Subcutaneous abdominal adipose tissue (tissue), 5 donors: ENCODE results near the gene ELMO3.

ENCODE experiments used
- H3K27ac ChIP-seq: one replicate; pipeline ENCODE4 v1.7.0; 2013; ENCODE audit warnings: low read depth, mild to moderate bottlenecking, inconsistent platforms, low read length, moderate library complexity
- H3K27me3 ChIP-seq, 5 donors: one replicate each; pipeline ENCODE4 v1.7.0; 2013; ENCODE audit warnings: low read length in 5 of 5, inconsistent platforms in 1 of 5; ENCODE audit not compliant: control insufficient read depth in 5 of 5, insufficient read depth in 4 of 5
- H3K36me3 ChIP-seq, 5 donors: one replicate each; pipeline ENCODE4 v1.7.0; 2013; ENCODE audit warnings: low read length in 5 of 5; ENCODE audit not compliant: control insufficient read depth in 5 of 5, insufficient read depth in 5 of 5
- H3K4me1 ChIP-seq, 5 donors: one replicate each; pipeline ENCODE4 v1.7.0; 2013; ENCODE audit warnings: low read length in 5 of 5, mild to moderate bottlenecking in 3 of 5, moderate library complexity in 1 of 5; ENCODE audit not compliant: control insufficient read depth in 5 of 5, insufficient read depth in 5 of 5
- H3K4me3 ChIP-seq, 5 donors: one replicate each; pipeline ENCODE4 v1.7.0; 2013; ENCODE audit warnings: low read length in 5 of 5, low read depth in 1 of 5
- H3K9ac ChIP-seq, 5 donors: one replicate each; pipeline ENCODE4 v1.7.0; 2013; ENCODE audit warnings: low read length in 5 of 5, mild to moderate bottlenecking in 4 of 5, moderate library complexity in 3 of 5
- H3K9me3 ChIP-seq, 5 donors: one replicate each; pipeline ENCODE4 v1.7.0; 2013; ENCODE audit warnings: low read length in 5 of 5; ENCODE audit not compliant: control insufficient read depth in 5 of 5
- donor health status: healthy.
- donor health status: healthy.
- donor health status: healthy.
- donor health status: healthy.
- donor health status: healthy.

ELMO3 gene

DNA sequence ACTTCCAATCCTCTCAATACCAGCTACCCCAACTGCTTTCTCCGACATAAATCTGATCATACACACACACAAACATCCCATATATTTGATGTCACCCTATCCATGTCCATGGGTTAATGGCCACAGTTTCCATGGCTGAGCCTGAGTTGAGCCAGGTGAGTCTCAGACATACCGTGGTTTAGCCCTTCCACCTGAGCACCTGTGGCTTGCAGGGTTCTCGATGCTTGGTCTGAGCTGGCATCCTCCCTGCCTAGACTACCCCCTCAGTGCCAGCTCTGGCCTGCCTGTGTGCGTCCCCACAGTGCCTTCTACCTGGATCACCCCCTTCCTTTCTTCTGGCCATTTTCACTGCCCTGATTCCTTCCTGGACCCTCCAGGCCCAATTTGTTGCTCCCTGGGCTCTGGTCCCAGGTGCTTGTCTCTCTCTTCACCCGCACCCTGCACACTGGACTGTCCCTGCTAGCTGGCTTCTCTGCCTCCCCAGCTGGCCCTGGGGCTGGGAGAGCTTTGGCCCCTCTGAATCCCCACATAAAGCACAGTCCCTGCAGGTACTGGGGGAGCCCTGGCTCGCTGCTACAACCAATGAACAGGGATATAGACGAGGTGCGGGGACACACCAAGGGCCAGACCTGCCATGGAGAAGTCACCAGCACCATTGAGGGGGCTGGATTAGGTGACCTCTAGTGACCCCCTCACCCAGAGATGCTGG lies 7.4 kb downstream of the ELMO3 start:
- H3K4me1 ChIP-seq, result no peaks in the 10 kb centered on the region
- no peaks in the 10 kb centered on the region for H3K9me3 ChIP-seq
- no peaks in the 10 kb centered on the region for H3K27me3 ChIP-seq
- H3K27ac ChIP-seq, result no peak overlapping the region
- H3K9ac ChIP-seq, result no peak overlapping the region
- peaks cover 0 to 77% (median 43%) of the 10 kb centered on the region in 5 donors for H3K36me3 ChIP-seq
- no peak overlapping the region for H3K4me3 ChIP-seq

DNA sequence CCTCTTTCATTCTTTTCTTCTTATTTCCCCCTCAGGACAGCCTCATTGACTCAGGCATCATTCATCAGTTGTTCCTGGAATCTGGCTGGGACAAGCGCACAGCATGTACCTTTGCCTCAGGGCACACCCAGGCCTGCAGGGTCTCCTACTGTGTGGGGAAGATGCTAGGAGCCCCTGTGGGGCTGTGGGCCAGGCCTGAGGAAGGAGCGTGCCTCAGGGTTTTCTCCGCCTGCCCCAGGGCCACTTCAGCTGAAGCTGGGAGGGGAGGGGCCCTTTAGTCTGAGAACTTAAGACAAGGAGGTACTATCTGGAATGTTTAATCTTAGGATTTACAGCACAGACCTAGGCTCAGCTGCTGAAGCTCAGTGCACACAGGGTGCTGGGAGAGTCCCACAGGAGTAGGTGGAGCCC lies 7.9 kb downstream of the ELMO3 start:
- Histone ChIP-seq H3K36me3 (peaks cover 0 to 77% (median 39%) of the 10 kb centered on the region in 5 donors), H3K9me3 (no peaks in the 10 kb centered on the region), H3K4me3 (no peak overlapping the region), H3K27ac (no peak overlapping the region), H3K9ac (no peak overlapping the region), H3K4me1 (no peaks in the 10 kb centered on the region), H3K27me3 (no peaks in the 10 kb centered on the region)

DNA sequence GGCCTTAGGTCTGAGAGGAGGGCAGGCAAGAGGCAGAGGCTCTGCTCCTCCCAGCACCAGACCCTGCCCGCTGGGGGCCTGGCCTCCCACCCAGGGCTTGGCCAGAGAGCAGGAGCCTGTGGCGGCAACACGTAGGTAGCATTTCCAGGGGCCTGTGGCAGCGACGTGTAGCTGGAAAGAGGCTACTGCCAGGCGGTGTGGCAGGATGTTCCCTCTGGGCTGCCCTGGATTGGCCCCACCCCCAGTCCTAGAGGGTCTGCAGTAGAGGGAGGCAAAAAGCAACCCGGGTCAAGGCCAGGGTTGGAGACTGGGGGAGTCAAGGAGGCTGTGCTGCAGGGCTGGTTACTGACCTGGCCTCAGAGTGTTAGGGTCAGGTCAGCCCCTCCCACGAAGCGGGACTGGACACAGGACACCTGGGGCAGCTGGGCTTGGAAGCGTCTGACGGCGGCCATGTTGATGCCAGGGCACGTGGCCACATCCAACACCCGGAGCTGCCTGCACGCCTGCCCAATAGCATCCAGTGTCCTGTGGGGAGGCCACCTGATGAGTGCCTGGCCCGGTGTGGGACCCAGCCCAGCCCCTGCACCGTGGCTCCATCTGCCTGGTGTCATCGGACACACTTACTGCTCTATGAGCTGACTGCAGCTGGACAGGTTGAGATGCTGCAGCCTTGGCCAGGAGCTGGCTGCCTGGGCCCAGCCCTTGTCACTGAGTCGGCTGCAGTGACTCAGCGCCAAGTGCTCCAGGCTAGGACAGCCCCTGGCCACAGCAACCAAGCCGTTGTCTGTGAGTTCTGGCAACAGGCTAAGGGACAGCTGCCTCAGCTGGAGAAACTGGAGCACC lies 8.5 kb downstream of the ELMO3 start:
- Histone ChIP-seq H3K36me3 (peaks cover 0 to 71% (median 33%) of the 10 kb centered on the region in 5 donors), H3K27ac (no peak overlapping the region), H3K4me3 (no peak overlapping the region), H3K9me3 (no peaks in the 10 kb centered on the region), H3K9ac (no peak overlapping the region), H3K27me3 (no peaks in the 10 kb centered on the region), H3K4me1 (no peaks in the 10 kb centered on the region)

DNA sequence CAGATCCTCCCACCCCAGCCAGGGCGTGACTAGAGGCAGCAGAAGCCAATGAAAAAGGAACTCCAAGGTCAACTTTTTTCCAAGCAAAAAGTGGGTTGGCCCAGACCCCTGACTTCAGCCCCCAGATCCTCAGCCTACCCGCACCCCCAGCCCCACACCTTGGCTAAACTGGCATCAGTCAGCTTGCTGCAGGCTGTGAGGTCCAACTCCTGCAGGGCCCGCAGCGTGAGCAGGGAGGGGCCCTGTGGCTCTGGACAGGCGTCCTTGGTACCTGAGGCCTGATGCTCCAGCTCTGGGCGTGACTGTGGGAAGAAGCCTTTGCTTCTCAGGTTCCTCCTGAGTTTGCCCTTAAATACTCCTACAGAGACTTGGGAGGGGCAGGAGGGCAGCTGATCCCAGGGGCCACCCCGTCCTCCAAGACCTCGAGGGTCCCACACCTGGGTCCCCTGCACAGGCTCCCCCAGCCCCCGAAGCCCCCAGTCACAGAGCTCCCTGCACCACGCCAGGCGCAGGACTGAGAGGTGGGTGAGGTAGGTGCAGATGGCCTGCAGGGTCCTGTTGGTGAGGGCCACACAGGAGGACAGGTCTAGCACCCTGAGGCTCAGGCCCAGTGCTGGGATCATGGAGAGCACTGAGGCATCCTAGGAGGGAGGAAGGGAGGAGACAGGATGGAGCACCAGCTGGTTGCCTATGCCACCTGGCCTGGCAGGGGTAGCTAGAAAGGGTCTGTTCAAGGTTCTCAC lies 9.4 kb downstream of the ELMO3 start:
- peaks cover 0 to 7% (median 3%) of the 10 kb centered on the region in 5 donors for H3K4me1 ChIP-seq
- no peaks in the 10 kb centered on the region for H3K27me3 ChIP-seq
- H3K9ac ChIP-seq, result no peak overlapping the region
- no peaks in the 10 kb centered on the region for H3K9me3 ChIP-seq
- H3K4me3 ChIP-seq, result no peak overlapping the region
- H3K27ac ChIP-seq, result no peak overlapping the region
- H3K36me3 ChIP-seq, result peaks cover 0 to 63% (median 26%) of the 10 kb centered on the region in 5 donors

DNA sequence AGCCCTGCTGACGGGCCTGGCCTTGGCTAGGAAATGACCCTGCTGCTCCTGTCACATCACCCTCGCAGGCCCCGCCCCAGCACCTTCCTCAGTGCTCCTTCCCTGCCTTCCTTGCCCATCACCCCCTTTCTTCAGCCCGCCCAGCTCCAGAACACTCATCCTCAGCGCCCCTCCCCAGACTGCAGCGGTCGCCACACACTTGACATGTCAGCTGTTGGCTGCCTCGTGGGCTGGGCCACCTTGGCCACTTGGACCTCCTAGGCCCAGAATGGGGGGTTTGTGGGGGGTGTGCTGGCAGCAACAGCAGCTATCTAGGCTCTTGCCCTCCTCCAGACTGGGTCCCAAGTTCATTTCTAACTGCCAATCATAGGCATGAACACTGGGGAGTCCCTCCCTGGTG lies 10.6 kb downstream of the ELMO3 start:
- Histone ChIP-seq H3K27me3 (no peaks in the 10 kb centered on the region), H3K4me3 (no peak overlapping the region), H3K4me1 (peaks cover 0 to 11% (median 3%) of the 10 kb centered on the region in 5 donors), H3K36me3 (peaks cover 0 to 51% (median 16%) of the 10 kb centered on the region in 5 donors), H3K27ac (no peak overlapping the region), H3K9me3 (no peaks in the 10 kb centered on the region), H3K9ac (no peak overlapping the region)

DNA sequence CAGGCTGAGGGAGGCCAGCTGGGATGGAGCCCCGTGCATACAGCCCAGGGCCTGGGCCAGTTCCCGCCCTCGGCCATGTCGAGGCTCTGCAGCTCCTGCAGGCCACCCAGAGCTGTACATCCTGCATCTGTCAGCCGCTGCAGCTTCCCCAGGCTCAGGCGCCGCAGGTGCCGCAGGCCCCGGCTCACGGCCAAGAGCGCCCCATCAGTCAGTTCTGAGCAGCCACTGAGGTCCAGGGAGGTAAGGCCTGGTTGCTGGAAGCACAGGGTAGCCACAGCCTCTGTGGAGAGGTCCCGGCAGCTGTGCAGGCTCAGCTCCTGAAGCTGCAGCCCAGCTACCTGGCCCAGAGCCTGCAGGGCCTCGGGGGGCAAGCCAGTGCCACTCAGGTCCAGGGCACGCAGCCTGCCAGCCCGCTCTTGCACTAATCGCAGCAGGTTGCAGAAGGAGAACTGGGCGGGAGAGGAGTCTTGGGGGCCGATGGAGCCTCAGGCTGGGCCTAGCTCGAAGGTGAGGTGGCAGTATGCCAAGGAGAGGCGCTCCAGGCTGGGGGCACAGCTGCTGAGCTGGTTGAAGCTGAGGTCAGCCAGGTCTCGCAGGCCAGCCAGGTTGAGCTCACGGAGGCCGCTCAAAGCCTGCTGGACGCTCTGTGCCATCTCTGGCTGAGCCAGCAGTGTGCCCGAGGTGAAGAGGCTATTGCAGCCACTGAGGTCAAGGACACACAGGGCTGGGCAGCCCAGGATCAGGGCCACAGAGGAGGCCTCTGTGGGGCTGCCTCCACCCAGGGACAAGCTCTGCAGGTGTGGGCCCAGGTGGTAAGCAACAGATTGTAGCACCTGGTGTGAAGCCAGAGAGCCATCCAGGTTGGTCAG lies 11.4 kb downstream of the ELMO3 start:
- H3K4me1 ChIP-seq, result peaks cover 0 to 11% (median 3%) of the 10 kb centered on the region in 5 donors
- H3K36me3 ChIP-seq, result peaks cover 0 to 51% (median 16%) of the 10 kb centered on the region in 5 donors
- H3K27ac ChIP-seq, result no peak overlapping the region
- H3K4me3 ChIP-seq, result no peak overlapping the region
- no peaks in the 10 kb centered on the region for H3K9me3 ChIP-seq
- H3K9ac ChIP-seq, result no peak overlapping the region
- no peaks in the 10 kb centered on the region for H3K27me3 ChIP-seq

DNA sequence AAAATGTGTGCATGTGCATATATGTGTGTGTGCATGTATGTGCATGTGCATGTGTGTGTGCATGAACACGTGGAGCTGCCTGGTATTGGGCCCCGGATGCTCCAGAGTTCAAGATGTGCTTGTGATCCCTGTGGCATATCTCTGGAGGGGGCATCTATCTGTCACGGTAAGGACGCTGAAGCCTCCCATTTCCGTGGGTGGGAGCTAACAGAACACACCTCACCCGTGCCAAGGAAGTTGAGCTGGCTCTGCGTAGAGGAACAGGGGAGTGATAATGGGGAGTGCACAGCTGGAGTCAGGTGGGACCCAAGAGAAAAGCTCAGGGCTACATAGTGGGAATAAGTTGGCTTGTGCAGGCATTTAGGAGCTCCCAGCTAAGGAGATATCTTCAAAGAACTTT lies 12.7 kb downstream of the ELMO3 start:
- Histone ChIP-seq H3K36me3 (peaks cover 0 to 40% (median 13%) of the 10 kb centered on the region in 5 donors), H3K27me3 (no peaks in the 10 kb centered on the region), H3K27ac (no peak overlapping the region), H3K4me1 (peaks cover under 1 to 24% (median 13%) of the 10 kb centered on the region in 5 donors), H3K4me3 (no peak overlapping the region), H3K9ac (no peak overlapping the region), H3K9me3 (no peaks in the 10 kb centered on the region)

DNA sequence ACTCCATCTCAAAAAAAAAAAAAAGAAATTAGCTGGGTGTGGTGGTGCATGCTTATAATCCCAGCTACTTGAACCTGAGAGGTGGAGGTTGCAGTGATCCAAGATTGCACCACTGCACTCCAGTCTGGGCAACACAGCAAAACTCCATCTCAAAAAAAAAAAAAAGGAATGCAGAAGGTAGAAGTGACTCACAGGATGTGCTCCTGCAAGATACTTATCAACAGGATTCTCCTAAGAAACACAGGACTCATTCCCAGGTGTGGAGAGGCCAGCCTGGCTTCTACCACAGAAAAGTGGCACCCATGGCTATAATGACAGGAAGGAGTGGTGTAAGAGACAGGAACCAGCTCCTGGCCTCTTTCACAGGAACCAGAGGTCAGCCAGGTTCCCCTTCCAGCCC lies 13.8 kb downstream of the ELMO3 start:
- Histone ChIP-seq H3K4me3 (no peak overlapping the region), H3K27me3 (no peaks in the 10 kb centered on the region), H3K36me3 (peaks cover 0 to 31% (median 8%) of the 10 kb centered on the region in 5 donors), H3K9ac (no peak overlapping the region), H3K4me1 (peaks cover 8 to 35% (median 24%) of the 10 kb centered on the region in 5 donors), H3K9me3 (no peaks in the 10 kb centered on the region), H3K27ac (no peak overlapping the region)

DNA sequence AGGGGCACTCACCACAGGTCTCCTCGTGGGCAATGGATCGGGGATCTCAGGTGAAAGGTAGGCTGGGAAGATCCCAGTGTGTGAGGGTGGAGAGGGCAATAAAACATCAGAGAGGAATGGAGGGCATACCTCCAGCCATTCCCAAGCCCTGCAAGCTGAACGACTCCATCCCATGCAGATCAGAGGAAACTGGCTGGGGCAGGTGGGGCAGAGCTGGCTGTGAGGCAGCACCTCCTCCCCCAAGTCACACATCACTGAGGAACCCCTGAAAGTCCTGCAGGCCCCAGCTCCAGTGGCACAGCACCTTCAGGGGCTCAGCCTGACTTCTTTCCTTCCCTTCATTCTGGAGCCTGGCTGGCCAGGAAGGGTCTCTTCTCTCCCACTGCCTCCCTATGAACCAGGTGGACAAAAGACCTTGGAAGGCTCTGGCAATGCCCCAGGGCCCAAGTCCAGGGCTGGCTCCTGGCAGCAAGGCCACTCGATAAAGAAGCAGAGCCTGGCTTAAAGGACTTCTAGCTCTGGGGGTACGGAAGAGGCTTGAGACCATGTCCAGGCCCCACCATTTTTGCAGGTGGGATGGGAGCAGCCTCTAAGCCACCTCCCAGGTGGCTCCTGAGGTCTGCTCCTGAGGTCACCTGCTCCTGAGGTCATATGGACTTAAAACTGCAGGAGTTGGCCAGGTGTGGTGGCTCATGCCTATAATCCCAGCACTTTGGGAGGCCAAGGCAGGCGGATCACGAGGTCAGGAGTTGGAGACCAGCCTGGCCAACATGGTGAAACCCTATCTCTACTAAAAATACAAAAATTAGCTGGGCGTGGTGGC lies 14.5 kb downstream of the ELMO3 start:
- H3K27me3 ChIP-seq, result no peaks in the 10 kb centered on the region
- no peaks in the 10 kb centered on the region for H3K9me3 ChIP-seq
- H3K9ac ChIP-seq, result no peak overlapping the region
- no peak overlapping the region for H3K4me3 ChIP-seq
- no peak overlapping the region for H3K27ac ChIP-seq
- H3K36me3 ChIP-seq, result peaks cover 0 to 29% (median 8%) of the 10 kb centered on the region in 5 donors
- peaks cover 9 to 36% (median 26%) of the 10 kb centered on the region in 5 donors for H3K4me1 ChIP-seq
